Adrenal gland (tissue), 5 donors: ENCODE measurements around the gene DOCK1.

Experiments used
- POLR2A ChIP-seq, 2 donors: fragments of 450-650 bp; IDR thresholded peaks; one replicate each; pipeline ENCODE4 v1.6.1; 2017; ENCODE audit warnings: antibody characterized with exemption in 2 of 2, mild to moderate bottlenecking in 2 of 2, moderate library complexity in 1 of 2
- TF ChIP-seq, protein P1 (sequence below), 6 experiments: fragments of 450-650 bp in 4 of 6; fragments of 200-600 bp in 2 of 6; sonication (generic) in 1 of 6; IDR thresholded peaks; 1 replicate in 5 of 6; 2 replicates in 1 of 6; pipeline versions ENCODE4 v1.5.1 to v1.8.0; 2016 to 2021; ENCODE audit warnings: antibody characterized with exemption in 6 of 6, mild to moderate bottlenecking in 2 of 6, moderate library complexity in 1 of 6
- donor health status: DM: no; HTN: no; CAD: no.

DNA sequence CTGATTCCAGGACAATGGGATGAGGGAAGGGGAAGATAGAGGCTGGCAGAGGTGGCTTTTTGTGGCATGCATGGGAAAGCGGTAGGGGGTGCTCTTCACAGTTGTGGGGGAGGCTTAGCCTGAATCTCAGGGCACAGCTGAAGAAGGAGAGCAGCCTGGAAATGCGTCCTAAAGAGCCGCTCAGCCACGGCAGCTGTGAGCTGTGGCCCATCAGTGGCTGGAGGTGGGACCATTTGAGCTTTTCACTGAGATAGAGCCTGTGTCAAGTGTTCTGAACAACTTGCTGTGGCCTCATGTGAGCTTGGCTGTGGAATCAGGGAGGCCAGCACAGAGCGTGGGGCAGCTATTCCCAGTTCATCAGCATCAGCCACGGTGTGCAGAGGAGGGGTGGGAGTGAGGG lies 391.5 kb downstream of the DOCK1 start:
- TF ChIP-seq, protein P1, sequence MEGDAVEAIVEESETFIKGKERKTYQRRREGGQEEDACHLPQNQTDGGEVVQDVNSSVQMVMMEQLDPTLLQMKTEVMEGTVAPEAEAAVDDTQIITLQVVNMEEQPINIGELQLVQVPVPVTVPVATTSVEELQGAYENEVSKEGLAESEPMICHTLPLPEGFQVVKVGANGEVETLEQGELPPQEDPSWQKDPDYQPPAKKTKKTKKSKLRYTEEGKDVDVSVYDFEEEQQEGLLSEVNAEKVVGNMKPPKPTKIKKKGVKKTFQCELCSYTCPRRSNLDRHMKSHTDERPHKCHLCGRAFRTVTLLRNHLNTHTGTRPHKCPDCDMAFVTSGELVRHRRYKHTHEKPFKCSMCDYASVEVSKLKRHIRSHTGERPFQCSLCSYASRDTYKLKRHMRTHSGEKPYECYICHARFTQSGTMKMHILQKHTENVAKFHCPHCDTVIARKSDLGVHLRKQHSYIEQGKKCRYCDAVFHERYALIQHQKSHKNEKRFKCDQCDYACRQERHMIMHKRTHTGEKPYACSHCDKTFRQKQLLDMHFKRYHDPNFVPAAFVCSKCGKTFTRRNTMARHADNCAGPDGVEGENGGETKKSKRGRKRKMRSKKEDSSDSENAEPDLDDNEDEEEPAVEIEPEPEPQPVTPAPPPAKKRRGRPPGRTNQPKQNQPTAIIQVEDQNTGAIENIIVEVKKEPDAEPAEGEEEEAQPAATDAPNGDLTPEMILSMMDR (IDR thresholded peaks at IDR 0.05): no peak
- no peak for TF ChIP-seq POLR2A (IDR thresholded peaks at IDR 0.05)
